ENCODE results near the gene MREG.

The MREG gene

DNA sequence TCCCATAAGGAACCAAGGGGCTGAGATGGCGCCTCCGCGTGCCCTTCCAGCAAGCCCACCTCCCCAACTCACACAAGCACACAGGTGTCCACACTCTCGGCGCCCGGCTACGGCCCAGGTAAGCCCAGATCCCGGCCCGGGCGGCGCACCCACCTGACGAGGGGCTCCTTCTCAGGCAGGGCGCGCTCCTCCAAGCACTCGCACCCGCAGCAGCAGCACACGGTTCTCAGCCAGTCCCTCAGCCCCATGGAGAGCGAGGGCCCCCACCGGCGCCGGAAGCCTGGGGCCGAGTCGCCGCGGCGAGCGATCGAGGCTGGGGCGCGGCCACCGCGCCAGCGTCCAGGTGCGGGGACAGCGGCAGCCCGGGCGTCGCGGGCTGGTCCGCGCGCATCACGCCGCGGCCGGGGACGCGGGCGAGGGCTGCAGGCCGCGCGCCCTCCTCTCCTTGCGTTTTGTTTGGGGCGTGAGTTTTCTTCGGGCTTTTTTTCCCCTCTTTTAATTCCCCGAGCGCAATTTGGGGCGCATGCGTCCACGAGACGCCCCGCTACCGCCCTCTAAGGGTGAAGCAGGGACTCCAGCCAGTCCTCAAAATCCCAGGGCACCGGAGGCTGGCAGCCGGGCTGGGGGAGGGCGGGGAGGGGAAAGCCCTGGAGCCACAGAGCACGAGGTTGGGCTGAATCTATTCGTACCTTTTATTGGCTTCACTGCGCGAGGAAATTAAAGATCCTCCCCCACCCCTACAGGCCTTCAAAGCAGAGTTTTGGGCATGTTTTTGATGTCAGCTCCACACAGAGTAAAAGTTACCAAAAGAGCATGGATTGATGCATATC is at the start of gene MREG:
Gene MREG (minus strand): TSS at position 472 of the 830 bp plus-strand sequence. CDS start 224 bp downstream, at position 248.
- Histone ChIP-seq H3K9me3 (ENCODE audit: control insufficient read depth, insufficient read depth, low read depth, low read length) (no peaks in the 10 kb centered on the region), H3K27me3 (ENCODE audit: control insufficient read depth, insufficient read depth, low read length) (no peaks in the 10 kb centered on the region), H3K27ac (ENCODE audit: low read depth, low read length) (peak within 1 kb of the TSS; percentile 71), H3K4me3 (ENCODE audit: low read depth, low read length) (peak within 1 kb of the TSS; percentile 95), H3K9ac (ENCODE audit: low read length) (peak within 1 kb of the TSS; percentile 78), H3K4me1 (ENCODE audit: control insufficient read depth, insufficient read depth, low read length) (peaks cover 11% of the 10 kb centered on the region), H3K36me3 (ENCODE audit: control insufficient read depth, insufficient read depth, low read length) (no peaks in the 10 kb centered on the region)

GRCh38 chr2:216059233-216059834 is 46.0 kb upstream of the MREG start:
- Histone ChIP-seq H3K9me3 (ENCODE audit: control insufficient read depth, insufficient read depth, low read depth, low read length) (no peaks in the 10 kb centered on the region), H3K27me3 (ENCODE audit: control insufficient read depth, insufficient read depth, low read length) (no peaks in the 10 kb centered on the region), H3K9ac (ENCODE audit: low read length) (no peak overlapping the region), H3K27ac (ENCODE audit: low read depth, low read length) (no peak overlapping the region), H3K4me3 (ENCODE audit: low read depth, low read length) (no peak overlapping the region), H3K36me3 (ENCODE audit: control insufficient read depth, insufficient read depth, low read length) (peaks cover 8% of the 10 kb centered on the region; the same call in 1 of the 2 replicates), H3K4me1 (ENCODE audit: control insufficient read depth, insufficient read depth, low read length) (no peaks in the 10 kb centered on the region)

DNA sequence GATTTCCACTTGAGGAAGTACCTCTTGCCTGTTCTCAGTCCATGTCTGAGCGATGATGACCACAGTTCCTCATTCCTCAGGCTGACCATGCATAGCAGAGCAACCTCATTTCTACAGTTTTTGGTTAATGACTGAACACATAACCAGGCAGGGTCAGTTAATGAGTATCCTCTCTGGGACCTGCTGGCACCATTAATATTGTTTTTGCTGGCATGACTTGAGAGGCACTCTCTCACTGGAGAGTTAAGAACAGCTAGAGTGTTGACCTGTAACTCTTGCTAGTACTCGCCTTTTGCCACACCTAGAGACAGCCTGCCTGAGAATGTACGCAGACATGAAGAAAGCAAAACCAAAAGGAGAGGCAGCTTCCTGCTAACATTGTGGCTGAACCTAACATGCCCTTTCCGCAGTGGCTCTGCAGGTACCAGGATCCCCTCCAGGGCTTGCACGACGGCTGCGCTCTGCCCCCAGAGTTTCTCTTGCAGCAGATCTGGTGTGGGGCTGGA is 44.4 kb upstream of the MREG start:
- Histone ChIP-seq H3K4me1 (ENCODE audit: control insufficient read depth, insufficient read depth, low read length) (no peaks in the 10 kb centered on the region), H3K9ac (ENCODE audit: low read length) (no peak overlapping the region), H3K9me3 (ENCODE audit: control insufficient read depth, insufficient read depth, low read depth, low read length) (no peaks in the 10 kb centered on the region), H3K27me3 (ENCODE audit: control insufficient read depth, insufficient read depth, low read length) (no peaks in the 10 kb centered on the region), H3K36me3 (ENCODE audit: control insufficient read depth, insufficient read depth, low read length) (0 out of 2 replicates have a peak, but pooled peaks cover 5% of the 10 kb centered on the region), H3K27ac (ENCODE audit: low read depth, low read length) (no peak overlapping the region), H3K4me3 (ENCODE audit: low read depth, low read length) (no peak overlapping the region)

GRCh38 chr2:216056739-216057138 is 43.4 kb upstream of the MREG start:
- H3K27ac ChIP-seq (ENCODE audit: low read depth, low read length): 0 out of 2 replicates have a peak overlapping the region, but pooled peaks have one; percentile 3
- no peaks in the 10 kb centered on the region for H3K27me3 ChIP-seq (ENCODE audit: control insufficient read depth, insufficient read depth, low read length)
- H3K9me3 ChIP-seq (ENCODE audit: control insufficient read depth, insufficient read depth, low read depth, low read length): no peaks in the 10 kb centered on the region
- H3K36me3 ChIP-seq (ENCODE audit: control insufficient read depth, insufficient read depth, low read length): peaks cover 5% of the 10 kb centered on the region; the same call in 1 of the 2 replicates
- no peak overlapping the region for H3K4me3 ChIP-seq (ENCODE audit: low read depth, low read length)
- H3K9ac ChIP-seq (ENCODE audit: low read length): no peak overlapping the region
- H3K4me1 ChIP-seq (ENCODE audit: control insufficient read depth, insufficient read depth, low read length): peaks cover 3% of the 10 kb centered on the region; the same call in 1 of the 2 replicates

- H3K36me3 ChIP-seq (ENCODE audit: control insufficient read depth, insufficient read depth, low read length): peaks cover 5% of the 10 kb centered on the region; the same call in 1 of the 2 replicates
- no peak overlapping the region for H3K9ac ChIP-seq (ENCODE audit: low read length)
- no peak overlapping the region for H3K4me3 ChIP-seq (ENCODE audit: low read depth, low read length)
- H3K9me3 ChIP-seq (ENCODE audit: control insufficient read depth, insufficient read depth, low read depth, low read length): no peaks in the 10 kb centered on the region
- H3K27me3 ChIP-seq (ENCODE audit: control insufficient read depth, insufficient read depth, low read length): no peaks in the 10 kb centered on the region
- peaks cover 8% of the 10 kb centered on the region; the same call in 1 of the 2 replicates for H3K4me1 ChIP-seq (ENCODE audit: control insufficient read depth, insufficient read depth, low read length)
- no peak overlapping the region for H3K27ac ChIP-seq (ENCODE audit: low read depth, low read length)
Observed at GRCh38 chr2:216055680-216056079, 42.3 kb upstream of the MREG start.

DNA sequence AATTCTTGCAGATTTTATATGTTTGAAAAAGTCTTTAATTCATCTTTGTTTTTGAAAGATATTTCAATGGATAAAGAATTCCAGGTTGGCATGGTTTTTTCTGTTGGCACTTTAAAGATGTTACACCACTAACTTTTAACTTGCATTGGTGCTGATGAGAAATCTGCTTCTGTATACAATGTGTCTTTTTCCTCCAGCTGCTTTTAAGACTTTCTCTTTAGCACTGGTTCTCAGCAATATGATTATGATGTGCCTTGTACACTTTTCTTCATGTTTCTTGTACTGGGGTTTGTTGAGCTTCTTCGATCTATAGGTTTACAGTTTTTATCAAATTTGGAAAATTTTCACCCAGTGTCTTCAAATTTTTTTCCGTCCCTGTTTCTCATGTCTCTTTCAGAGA is 39.1 kb upstream of the MREG start:
- H3K27me3 ChIP-seq (ENCODE audit: control insufficient read depth, insufficient read depth, low read length): no peaks in the 10 kb centered on the region
- no peak overlapping the region for H3K9ac ChIP-seq (ENCODE audit: low read length)
- peaks cover 8% of the 10 kb centered on the region; the same call in 1 of the 2 replicates for H3K4me1 ChIP-seq (ENCODE audit: control insufficient read depth, insufficient read depth, low read length)

DNA sequence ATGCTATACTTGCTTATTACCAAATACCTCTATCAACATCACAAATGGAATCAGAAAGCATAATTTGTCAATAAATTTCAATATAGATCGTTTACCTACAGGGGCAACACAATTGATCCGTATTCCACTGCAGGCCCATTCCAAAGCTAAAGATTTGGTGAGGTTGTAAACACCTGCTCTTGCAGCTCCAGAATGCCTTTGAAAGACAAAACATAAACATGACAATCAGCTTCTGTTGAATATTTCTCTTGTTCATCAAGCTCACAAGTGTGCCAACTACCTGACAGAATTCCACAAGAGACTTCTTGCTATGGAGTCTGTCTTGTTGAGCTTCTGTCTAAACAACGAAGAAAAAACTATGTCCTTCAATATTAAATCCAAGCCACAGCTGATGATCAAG is 38.0 kb upstream of the MREG start:
- Histone ChIP-seq H3K9ac (ENCODE audit: low read length) (no peak overlapping the region), H3K27me3 (ENCODE audit: control insufficient read depth, insufficient read depth, low read length) (no peaks in the 10 kb centered on the region), H3K4me1 (ENCODE audit: control insufficient read depth, insufficient read depth, low read length) (peaks cover 8% of the 10 kb centered on the region; the same call in 1 of the 2 replicates), H3K36me3 (ENCODE audit: control insufficient read depth, insufficient read depth, low read length) (peaks cover 3% of the 10 kb centered on the region), H3K4me3 (ENCODE audit: low read depth, low read length) (no peak overlapping the region), H3K27ac (ENCODE audit: low read depth, low read length) (peak overlapping the region; percentile 52; the same call in 1 of the 2 replicates), H3K9me3 (ENCODE audit: control insufficient read depth, insufficient read depth, low read depth, low read length) (no peaks in the 10 kb centered on the region)

More for the DNA sequence above, 39.1 kb upstream of the MREG start:
- no peaks in the 10 kb centered on the region for H3K9me3 ChIP-seq (ENCODE audit: control insufficient read depth, insufficient read depth, low read depth, low read length)
- H3K36me3 ChIP-seq (ENCODE audit: control insufficient read depth, insufficient read depth, low read length): peaks cover 3% of the 10 kb centered on the region
- no peak overlapping the region for H3K27ac ChIP-seq (ENCODE audit: low read depth, low read length)
- no peak overlapping the region for H3K4me3 ChIP-seq (ENCODE audit: low read depth, low read length)

DNA sequence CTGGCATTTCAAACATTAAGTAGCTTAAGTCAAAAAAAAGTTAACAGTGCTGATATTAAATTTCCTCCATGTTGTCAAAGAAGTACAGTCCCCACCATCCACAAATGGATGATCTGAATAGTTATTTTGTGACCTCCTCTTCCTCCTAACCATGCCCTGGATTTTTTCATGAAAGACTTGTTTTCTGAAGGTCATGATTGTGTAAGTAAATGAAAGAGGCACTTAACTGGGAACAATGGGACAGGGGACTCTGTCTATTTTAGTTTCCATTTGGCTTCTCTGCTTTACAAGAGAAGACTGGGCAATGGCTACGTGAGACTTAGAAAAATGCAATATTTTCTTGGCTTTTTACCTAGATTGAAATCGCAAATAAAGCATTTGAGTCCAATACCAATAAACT is 36.1 kb upstream of the MREG start:
- Histone ChIP-seq H3K36me3 (ENCODE audit: control insufficient read depth, insufficient read depth, low read length) (peaks cover 10% of the 10 kb centered on the region), H3K27me3 (ENCODE audit: control insufficient read depth, insufficient read depth, low read length) (no peaks in the 10 kb centered on the region), H3K4me3 (ENCODE audit: low read depth, low read length) (no peak overlapping the region), H3K9ac (ENCODE audit: low read length) (no peak overlapping the region), H3K27ac (ENCODE audit: low read depth, low read length) (no peak overlapping the region), H3K9me3 (ENCODE audit: control insufficient read depth, insufficient read depth, low read depth, low read length) (no peaks in the 10 kb centered on the region), H3K4me1 (ENCODE audit: control insufficient read depth, insufficient read depth, low read length) (peaks cover 8% of the 10 kb centered on the region; the same call in 1 of the 2 replicates)

GRCh38 chr2:216047397-216047796 is 34.0 kb upstream of the MREG start:
- no peak overlapping the region for H3K27ac ChIP-seq (ENCODE audit: low read depth, low read length)
- H3K9ac ChIP-seq (ENCODE audit: low read length): no peak overlapping the region
- no peak overlapping the region for H3K4me3 ChIP-seq (ENCODE audit: low read depth, low read length)
- no peaks in the 10 kb centered on the region for H3K9me3 ChIP-seq (ENCODE audit: control insufficient read depth, insufficient read depth, low read depth, low read length)
- peaks cover 8% of the 10 kb centered on the region; the same call in 1 of the 2 replicates for H3K4me1 ChIP-seq (ENCODE audit: control insufficient read depth, insufficient read depth, low read length)
- peaks cover 14% of the 10 kb centered on the region for H3K36me3 ChIP-seq (ENCODE audit: control insufficient read depth, insufficient read depth, low read length)
- no peaks in the 10 kb centered on the region for H3K27me3 ChIP-seq (ENCODE audit: control insufficient read depth, insufficient read depth, low read length)

DNA sequence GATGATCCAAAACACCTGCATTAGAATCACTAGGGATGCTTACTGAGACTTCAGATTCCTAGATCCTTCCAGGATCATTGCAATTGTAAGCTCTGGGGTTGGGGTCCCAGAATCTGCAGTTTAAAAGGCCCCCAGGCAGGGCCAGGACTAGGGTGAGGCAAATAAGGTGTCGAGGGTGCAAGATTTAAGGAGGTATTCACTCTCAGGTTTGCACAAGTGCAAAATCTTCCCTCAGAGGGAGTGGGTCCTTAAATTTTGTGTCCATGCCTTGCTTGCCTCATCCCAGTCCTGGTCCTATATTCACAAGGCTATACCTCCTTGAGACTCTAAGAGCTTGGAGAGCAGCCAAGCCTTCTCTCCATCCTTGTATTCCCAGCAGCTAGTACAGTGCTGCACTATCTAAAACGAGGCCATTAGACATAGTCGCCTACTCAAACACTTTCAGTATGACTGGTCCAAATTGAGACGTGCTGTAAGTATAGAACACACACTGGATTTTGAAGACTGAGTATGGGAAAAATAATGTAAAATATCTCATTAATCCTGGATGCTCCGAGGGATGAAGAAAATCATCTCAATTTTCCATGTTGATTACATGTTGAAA is 31.6 kb upstream of the MREG start:
- H3K27me3 ChIP-seq (ENCODE audit: control insufficient read depth, insufficient read depth, low read length): no peaks in the 10 kb centered on the region
- no peaks in the 10 kb centered on the region for H3K4me1 ChIP-seq (ENCODE audit: control insufficient read depth, insufficient read depth, low read length)

More for the DNA sequence above, 31.6 kb upstream of the MREG start:
- Histone ChIP-seq H3K27ac (ENCODE audit: low read depth, low read length) (no peak overlapping the region), H3K9ac (ENCODE audit: low read length) (no peak overlapping the region), H3K4me3 (ENCODE audit: low read depth, low read length) (no peak overlapping the region), H3K36me3 (ENCODE audit: control insufficient read depth, insufficient read depth, low read length) (peaks cover 22% of the 10 kb centered on the region; the same call in 1 of the 2 replicates), H3K9me3 (ENCODE audit: control insufficient read depth, insufficient read depth, low read depth, low read length) (no peaks in the 10 kb centered on the region)
